ENCODE measurements around the gene PTPRN2.
"Not testable (repeated sequence)": the region's sequence is repeated elsewhere in the genome, so short reads cannot be mapped to it uniquely, and the experiment has no call there.

Gene PTPRN2

GRCh38 chr7:157666530-157667040 is 921.0 kb downstream of the PTPRN2 start:
- in situ Hi-C loops (cut with HindIII; ENCODE audit: low sequenced_read_pairs), result no loop called here
- no peak for TF ChIP-seq CTCF (IDR thresholded peaks at IDR 0.05; ENCODE audit: low read depth, low read length, missing control alignments)
- H3K4me3 ChIP-seq (ENCODE audit: low read depth, low read length), result no peak overlapping the region
- no peak for DNase-seq (ENCODE audit: low read depth)

GRCh38 chr7:157665634-157665988 is 922.0 kb downstream of the PTPRN2 start:
- in situ Hi-C loops (cut with HindIII; ENCODE audit: low sequenced_read_pairs); DNase-seq (ENCODE audit: low read depth): not testable (repeated sequence)

GRCh38 chr7:157664871-157665633 is 922.6 kb downstream of the PTPRN2 start:
- no peak overlapping the region for H3K4me3 ChIP-seq (ENCODE audit: low read depth, low read length)
- no peak for TF ChIP-seq CTCF (IDR thresholded peaks at IDR 0.05; ENCODE audit: low read depth, low read length, missing control alignments)
- in situ Hi-C loops (cut with HindIII; ENCODE audit: low sequenced_read_pairs), result no loop called here
- DNase-seq (ENCODE audit: low read depth), result no peak

More at GRCh38 chr7:157665634-157665988, 922.0 kb downstream of the PTPRN2 start:
- H3K4me3 ChIP-seq (ENCODE audit: low read depth, low read length), result not testable (repeated sequence)

GRCh38 chr7:157664034-157664433 is 923.6 kb downstream of the PTPRN2 start:
- H3K4me3 ChIP-seq (ENCODE audit: low read depth, low read length), result no peak overlapping the region
- in situ Hi-C loops (cut with HindIII; ENCODE audit: low sequenced_read_pairs), result no loop called here
- TF ChIP-seq CTCF (IDR thresholded peaks at IDR 0.05; ENCODE audit: low read depth, low read length, missing control alignments), result no peak
- DNase-seq (ENCODE audit: low read depth), result no peak

GRCh38 chr7:157662981-157663716 is 924.5 kb downstream of the PTPRN2 start:
- in situ Hi-C loops (cut with HindIII; ENCODE audit: low sequenced_read_pairs), result no loop called here
- DNase-seq (ENCODE audit: low read depth), result no peak
- no peak for TF ChIP-seq CTCF (IDR thresholded peaks at IDR 0.05; ENCODE audit: low read depth, low read length, missing control alignments)
- no peak overlapping the region for H3K4me3 ChIP-seq (ENCODE audit: low read depth, low read length)

- DNase-seq (ENCODE audit: low read depth), result no peak
- no peak overlapping the region for H3K4me3 ChIP-seq (ENCODE audit: low read depth, low read length)
- in situ Hi-C loops (cut with HindIII; ENCODE audit: low sequenced_read_pairs), result no loop called here
- no peak for TF ChIP-seq CTCF (IDR thresholded peaks at IDR 0.05; ENCODE audit: low read depth, low read length, missing control alignments)
Measured at GRCh38 chr7:157662110-157662791, 925.4 kb downstream of the PTPRN2 start.

All from astrocyte of the cerebellum (primary cell).